GM12891 (cell line): ENCODE data around the gene PRG3.

Source experiments
- PAX5 ChIP-seq: IDR thresholded peaks from 2 replicates; pipeline ENCODE4 v1.6.1; 2011; ENCODE audit warnings: low read length, moderate library complexity, mild to moderate bottlenecking; ENCODE audit not compliant: insufficient read depth, severe bottlenecking
- POLR2A ChIP-seq: IDR thresholded peaks from 2 replicates; pipeline ENCODE4 v1.6.1; 2011; ENCODE audit warnings: low read depth, low read length, control low read depth
- POLR2AphosphoS5 ChIP-seq: IDR thresholded peaks from 2 replicates; pipeline ENCODE4 v1.6.1; 2011; ENCODE audit warnings: low read depth, low read length, control low read depth
- POU2F2 ChIP-seq: IDR thresholded peaks from 2 replicates; pipeline ENCODE4 v1.6.1; 2011; ENCODE audit warnings: low read depth, mild to moderate bottlenecking, control low read depth, low read length, moderate library complexity
- TAF1 ChIP-seq: IDR thresholded peaks from 2 replicates; pipeline ENCODE4 v1.6.1; 2011; ENCODE audit warnings: low read depth, low read length, control low read depth

DNA sequence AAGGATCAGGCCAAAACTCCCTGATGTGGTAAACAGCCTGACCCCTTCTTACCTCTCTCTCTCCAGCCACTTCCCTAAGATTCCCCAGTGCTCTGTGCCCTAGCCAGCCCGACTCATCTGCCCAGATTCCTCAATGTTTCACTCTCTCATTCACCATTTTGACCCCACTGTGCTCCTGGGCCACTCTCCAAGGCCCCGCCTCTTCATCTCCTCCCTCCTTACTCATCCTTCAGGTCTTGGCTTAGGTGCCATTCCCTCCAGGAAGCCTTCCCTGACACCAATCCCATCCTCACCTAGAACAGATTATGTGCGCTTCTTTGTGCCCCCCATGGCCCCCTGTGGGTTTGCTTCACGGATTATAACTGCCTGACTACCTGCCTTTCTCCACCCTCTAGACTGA is 32.7 kb upstream of the PRG3 start:
- no peak for TF ChIP-seq POLR2AphosphoS5
- no peak for TF ChIP-seq POLR2A
- TF ChIP-seq TAF1: no peak
- no peak for TF ChIP-seq POU2F2
- no peak for TF ChIP-seq PAX5
